ELF-1 (cell line): ENCODE data around the gene TJP1.
A peak's percentile ranks its signal among the peaks of the same experiment; 100 is the strongest.
"Not testable (repeated sequence)": the region's sequence is repeated elsewhere in the genome, so short reads cannot be mapped to it uniquely, and the experiment has no call there.

Source experiments
- DNase-seq: peaks from one replicate; pipeline ENCODE4 v3.0.0-alpha.2; 2016; ENCODE audit warnings: low read depth, low spot score

TJP1 gene

GRCh38 chr15:29704950-29705597 lies 117.2 kb downstream of the TJP1 start:
- no peak for DNase-seq

GRCh38 chr15:29701151-29701550 lies 121.1 kb downstream of the TJP1 start:
- DNase-seq: no peak

GRCh38 chr15:29700296-29700695 lies 122.0 kb downstream of the TJP1 start:
- DNase-seq: no peak

- DNase-seq: no peak
These were observed 122.5 kb downstream of the TJP1 start for GRCh38 chr15:29699791-29700190.

GRCh38 chr15:29698030-29698701 lies 124.1 kb downstream of the TJP1 start:
- DNase-seq: no peak

GRCh38 chr15:29696950-29697738 lies 125.1 kb downstream of the TJP1 start:
- DNase-seq: no peak

GRCh38 chr15:29696506-29696905 lies 125.8 kb downstream of the TJP1 start:
- not testable (repeated sequence) for DNase-seq

- DNase-seq: no peak
These were observed 126.6 kb downstream of the TJP1 start for GRCh38 chr15:29695489-29696167.

GRCh38 chr15:29693225-29693624 lies 129.0 kb downstream of the TJP1 start:
- no peak for DNase-seq

GRCh38 chr15:29692527-29692926 lies 129.7 kb downstream of the TJP1 start:
- DNase-seq: no peak

- no peak for DNase-seq
These were observed 131.3 kb downstream of the TJP1 start for GRCh38 chr15:29690765-29691475.

- DNase-seq: peak; percentile 0
These were observed 132.8 kb downstream of the TJP1 start for GRCh38 chr15:29689287-29689986.

GRCh38 chr15:29688506-29689286 lies 133.6 kb downstream of the TJP1 start:
- DNase-seq: peak; percentile 1

GRCh38 chr15:29687939-29688505 lies 134.2 kb downstream of the TJP1 start:
- peak; percentile 1 for DNase-seq

GRCh38 chr15:29687204-29687815 lies 135.0 kb downstream of the TJP1 start:
- DNase-seq: peak; percentile 1

- DNase-seq: peak; percentile 0
These were observed 135.6 kb downstream of the TJP1 start for GRCh38 chr15:29686445-29687203.

GRCh38 chr15:29686079-29686425 lies 136.2 kb downstream of the TJP1 start:
- DNase-seq: no peak
